Adrenal gland (tissue), 12 donors: ENCODE data around the gene SLC38A1. TPM values are rescaled to one million over a fixed set of nuclear protein-coding genes. Genes with fewer than 3 reads are reported as not detected.

ENCODE experiments used
- DNase-seq, 7 donors: peaks; one replicate each; pipeline ENCODE4 v3.0.0-alpha.2; 2019 to 2020
- H3K27ac ChIP-seq, 5 donors: fragments of 200-600 bp; sonication (generic) in 4 of 5; 1 replicate in 3 of 5; 2 replicates in 2 of 5; pipeline versions ENCODE4 v1.5.1 to v1.8.0; 2016 to 2020; ENCODE audit warnings: mild to moderate bottlenecking in 1 of 5
- H3K27me3 ChIP-seq: fragments of 200-600 bp; 2 replicates; pipeline ENCODE4 v1.8.0; 2021
- H3K36me3 ChIP-seq, 2 donors: fragments of 200-600 bp; replicated peaks in 1 of 2; 1 replicate in 1 of 2; 2 replicates in 1 of 2; pipeline versions ENCODE4 v1.5.1 to v1.8.0; 2018 to 2022
- H3K4me1 ChIP-seq, 2 donors: fragments of 200-600 bp; replicated peaks in 1 of 2; 1 replicate in 1 of 2; 2 replicates in 1 of 2; pipeline versions ENCODE4 v1.5.1 to v1.8.0; 2018 to 2021
- H3K4me3 ChIP-seq, 4 donors: fragments of 200-600 bp; sonication (generic) in 3 of 4; one replicate each; pipeline ENCODE4 v1.5.1; 2016 to 2018
- H3K9me3 ChIP-seq, 3 donors: fragments of 200-600 bp; sonication (generic) in 1 of 3; replicated peaks in 1 of 3; 1 replicate in 2 of 3; 2 replicates in 1 of 3; pipeline versions ENCODE4 v1.5.1 to v1.8.0; 2016 to 2021
- POLR2A ChIP-seq, 2 donors: fragments of 450-650 bp; IDR thresholded peaks; one replicate each; pipeline ENCODE4 v1.6.1; 2017; ENCODE audit warnings: antibody characterized with exemption in 2 of 2, mild to moderate bottlenecking in 2 of 2, moderate library complexity in 1 of 2
- WGBS, 4 donors: extraction: QIAGEN DNeasy Blood & Tissue Kit in 2 of 4; methylation state at CpG; one replicate each; pipeline versions ENCODE4 v1.1.5 to v1.1.7; 2013 to 2017; 5-methylcytosine and 5-hydroxymethylcytosine counted together
- intact Hi-C, 2 donors: fragments of 100-400 bp; cut with DNase I; formaldehyde crosslinking; loops; one replicate each; pipeline versions ENCODE4 v1.14.1 to v1.15.0; 2022 to 2023
- polyA plus RNA-seq, 3 donors: library from polyadenylated mRNA; stranded (reverse); fragments of 200-250 nt in 2 of 3; fragments of 350-450 nt in 1 of 3; fragmentation: Illumina TruSeq in 1 of 3; extraction: RNeasy Lipid Tissue Mini Kit (QIAGEN cat#74804) in 1 of 3; gene quantifications; one replicate each; pipeline ENCODE4 v1.2.3, GENCODE V29; 2013 to 2014
- total RNA-seq, 9 donors: library from RNA; depleted of rRNA in 4 of 9; stranded (reverse); fragments of >200 nt in 4 of 9; fragments of 120-200 nt in 1 of 9; fragmentation: NEBNext Ultra II Directional in 1 of 9; extraction: Animal tissue kit (Norgen Biotek cat#: 25700) in 1 of 9; gene quantifications; one replicate each; pipeline versions ENCODE4 v1.1.0 to v1.2.4, GENCODE V29; 2013 to 2023
- TF ChIP-seq, protein P1 (sequence below), 6 experiments: fragments of 450-650 bp in 4 of 6; fragments of 200-600 bp in 2 of 6; sonication (generic) in 1 of 6; IDR thresholded peaks; 1 replicate in 5 of 6; 2 replicates in 1 of 6; pipeline versions ENCODE4 v1.5.1 to v1.8.0; 2016 to 2021; ENCODE audit warnings: antibody characterized with exemption in 6 of 6, mild to moderate bottlenecking in 2 of 6, moderate library complexity in 1 of 6
- donor health status: healthy with polysubstance abuse.
- donor health status: Bipolar disorder and iron deficiency.
- donor health status: DM: yes; HTN: yes; CAD: no.
- donor health status: DM: no; HTN: no; CAD: no.
- donor health status: DM: no; HTN: no; CAD: no.
- donor health status: DM: yes; HTN: yes; CAD: no.

The SLC38A1 gene
- total and polyA plus RNA-seq, 12 donors: 2.4 to 14.8 (median 6.1) TPM

DNA sequence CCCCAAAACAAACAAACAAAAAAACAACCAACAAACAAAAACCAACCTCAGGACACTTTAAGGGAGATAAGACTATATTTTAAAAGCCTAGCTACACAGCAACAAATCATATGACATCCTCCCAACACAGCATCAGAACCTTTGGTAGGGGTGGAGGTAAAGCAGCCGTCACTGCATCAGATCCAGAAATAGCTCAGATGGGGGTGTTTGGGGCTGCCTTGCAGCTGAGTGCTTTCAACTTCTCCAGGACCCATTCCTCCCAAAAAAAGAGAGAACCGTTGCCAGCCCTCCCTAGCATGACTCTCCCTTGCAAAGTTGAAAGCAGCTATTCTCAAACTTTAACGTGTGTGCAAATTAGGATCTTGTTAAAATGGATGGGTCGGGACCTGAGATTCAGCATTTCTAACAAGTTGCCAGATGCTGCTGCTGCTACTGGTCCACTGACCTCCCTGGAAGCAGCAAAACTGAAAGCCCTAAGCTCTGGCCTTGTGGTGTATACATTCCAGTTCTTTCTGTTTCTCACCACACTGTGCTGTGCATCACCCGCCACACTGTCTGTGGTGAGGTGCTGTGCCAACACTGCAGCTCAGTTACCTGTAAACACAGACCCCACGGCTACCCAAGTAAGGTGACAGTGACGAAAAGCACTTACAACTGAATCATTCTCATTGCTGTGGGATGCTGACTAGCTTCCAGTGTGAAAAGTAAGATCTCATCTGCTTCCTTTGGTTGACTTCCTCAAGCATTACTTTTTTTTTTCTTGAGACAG lies 54.0 kb downstream of the SLC38A1 start:
- Histone ChIP-seq H3K9me3 (no peaks in the 10 kb centered on the region), H3K36me3 (no peaks in the 10 kb centered on the region), H3K27ac (no peak overlapping the region), H3K27me3 (no peaks in the 10 kb centered on the region), H3K4me1 (peaks cover 5 to 15% of the 10 kb centered on the region in 2 donors), H3K4me3 (no peak overlapping the region)
- 60 to 71% (median 63%) methylated on average over 4 to 7 of the region's 7 CpGs for WGBS, 4 donors
- intact Hi-C loops: no loop called here
- DNase-seq: peak in 1 of 7 donors; percentile 57
- no peak for TF ChIP-seq POLR2A (IDR thresholded peaks at IDR 0.05)
- TF ChIP-seq, protein P1, sequence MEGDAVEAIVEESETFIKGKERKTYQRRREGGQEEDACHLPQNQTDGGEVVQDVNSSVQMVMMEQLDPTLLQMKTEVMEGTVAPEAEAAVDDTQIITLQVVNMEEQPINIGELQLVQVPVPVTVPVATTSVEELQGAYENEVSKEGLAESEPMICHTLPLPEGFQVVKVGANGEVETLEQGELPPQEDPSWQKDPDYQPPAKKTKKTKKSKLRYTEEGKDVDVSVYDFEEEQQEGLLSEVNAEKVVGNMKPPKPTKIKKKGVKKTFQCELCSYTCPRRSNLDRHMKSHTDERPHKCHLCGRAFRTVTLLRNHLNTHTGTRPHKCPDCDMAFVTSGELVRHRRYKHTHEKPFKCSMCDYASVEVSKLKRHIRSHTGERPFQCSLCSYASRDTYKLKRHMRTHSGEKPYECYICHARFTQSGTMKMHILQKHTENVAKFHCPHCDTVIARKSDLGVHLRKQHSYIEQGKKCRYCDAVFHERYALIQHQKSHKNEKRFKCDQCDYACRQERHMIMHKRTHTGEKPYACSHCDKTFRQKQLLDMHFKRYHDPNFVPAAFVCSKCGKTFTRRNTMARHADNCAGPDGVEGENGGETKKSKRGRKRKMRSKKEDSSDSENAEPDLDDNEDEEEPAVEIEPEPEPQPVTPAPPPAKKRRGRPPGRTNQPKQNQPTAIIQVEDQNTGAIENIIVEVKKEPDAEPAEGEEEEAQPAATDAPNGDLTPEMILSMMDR (IDR thresholded peaks at IDR 0.05): no peak

DNA sequence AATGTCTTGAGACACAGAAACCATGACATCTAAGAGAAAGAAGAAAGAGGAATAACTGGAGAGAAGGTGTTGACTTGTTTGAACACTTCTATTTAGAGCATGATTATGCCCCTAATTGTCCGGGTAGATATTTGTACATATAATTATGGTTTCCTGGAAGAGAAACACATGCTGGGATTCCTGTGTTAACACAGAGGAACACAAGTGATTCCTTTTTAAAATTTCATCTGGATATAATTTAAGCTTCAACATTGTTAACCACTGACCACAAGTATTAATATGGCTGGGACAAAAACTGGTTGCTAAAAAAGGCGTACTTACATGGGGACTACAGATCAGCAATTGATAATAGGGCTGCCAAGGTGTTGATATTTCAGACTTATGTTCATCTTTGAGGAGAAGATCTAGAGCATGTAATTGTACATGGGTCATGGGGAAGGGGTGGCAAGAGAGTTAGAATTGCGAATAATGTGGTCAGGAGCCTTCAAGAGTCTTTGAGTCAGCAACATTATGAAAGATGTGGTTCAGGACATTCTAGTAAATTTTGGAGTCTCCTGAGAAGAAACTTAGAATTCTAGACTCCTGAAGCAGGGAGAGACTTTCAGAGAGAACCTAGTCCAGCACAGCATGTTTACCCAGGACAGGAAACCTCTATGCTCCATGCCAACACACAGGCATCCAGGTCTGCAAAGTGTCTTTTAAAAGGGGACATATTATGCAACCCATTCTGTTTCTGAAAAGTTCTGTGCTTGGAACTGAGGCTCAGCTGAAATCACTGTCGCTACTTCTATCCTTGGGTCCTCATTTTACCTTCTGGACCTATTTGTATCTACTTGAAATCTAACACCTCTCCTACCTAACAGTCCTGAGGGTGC lies 56.5 kb downstream of the SLC38A1 start:
- Histone ChIP-seq H3K9me3 (no peaks in the 10 kb centered on the region), H3K27ac (no peak overlapping the region), H3K27me3 (no peaks in the 10 kb centered on the region), H3K36me3 (no peaks in the 10 kb centered on the region), H3K4me3 (no peak overlapping the region), H3K4me1 (peaks cover 0 to 1% of the 10 kb centered on the region in 2 donors)
- TF ChIP-seq, protein P1 (IDR thresholded peaks at IDR 0.05): no peak
- no peak for TF ChIP-seq POLR2A (IDR thresholded peaks at IDR 0.05)
- DNase-seq: no peak
- 81 to 95% (median 88%) methylated on average over 4 of the region's 4 CpGs for WGBS, 4 donors
- intact Hi-C loops: no loop called here

DNA sequence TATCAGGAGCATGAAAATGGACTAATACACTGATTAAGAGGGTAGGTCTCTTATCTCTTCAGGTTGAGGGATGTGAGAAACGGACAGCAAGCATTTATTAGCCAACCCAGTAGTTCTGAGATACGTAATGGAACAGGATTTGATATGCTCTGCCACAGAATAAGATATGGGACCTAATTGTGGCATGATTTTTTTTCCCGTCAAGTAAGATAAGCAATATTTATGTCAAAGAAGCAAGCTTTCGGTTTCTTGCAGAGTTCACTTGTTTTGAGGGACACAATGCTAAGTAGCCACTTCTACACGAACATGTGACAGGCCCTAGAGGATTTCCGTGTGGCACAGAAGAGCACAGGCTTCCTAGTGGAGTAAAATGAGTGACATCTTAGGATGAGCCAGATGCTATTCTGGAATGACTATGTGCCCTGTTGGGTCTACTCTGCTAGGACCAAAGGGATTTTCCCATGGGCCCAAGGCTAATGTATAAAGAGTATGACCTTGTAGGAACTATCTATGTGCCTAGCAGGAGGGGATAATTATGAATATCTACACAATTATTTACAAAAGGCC lies 57.9 kb downstream of the SLC38A1 start:
- H3K27me3 ChIP-seq: no peaks in the 10 kb centered on the region
- TF ChIP-seq, protein P1 (IDR thresholded peaks at IDR 0.05): no peak
- no peak for TF ChIP-seq POLR2A (IDR thresholded peaks at IDR 0.05)
- no peaks in the 10 kb centered on the region for H3K4me1 ChIP-seq
- no peak for DNase-seq
- H3K4me3 ChIP-seq: no peak overlapping the region
- H3K36me3 ChIP-seq: no peaks in the 10 kb centered on the region
- H3K27ac ChIP-seq: no peak overlapping the region
- intact Hi-C loops: no loop called here
- H3K9me3 ChIP-seq: no peaks in the 10 kb centered on the region
- WGBS, 4 donors: 81 to 90% (median 85%) methylated on average over 6 of the region's 6 CpGs
